Thymus (tissue), 11 donors: Measurements from ENCODE around the gene B4GAT1. TPM values are rescaled to one million over a fixed set of nuclear protein-coding genes. Genes with fewer than 3 reads are reported as not detected.
"Not testable (repeated sequence)": the region's sequence is repeated elsewhere in the genome, so short reads cannot be mapped to it uniquely, and the experiment has no call there.

Source experiments
- DNase-seq, 9 donors: peaks; one replicate each; pipeline ENCODE4 v3.0.0-alpha.2; 2013; ENCODE audit warnings: low spot score in 9 of 9, low read depth in 6 of 9, missing footprints in 1 of 9
- H3K27ac ChIP-seq, 2 donors: one replicate each; pipeline ENCODE4 v1.5.1; 2013; ENCODE audit warnings: control low read depth in 1 of 2, low read depth in 1 of 2, low read length in 1 of 2, mild to moderate bottlenecking in 1 of 2, moderate library complexity in 1 of 2
- H3K27me3 ChIP-seq, 2 donors: one replicate each; pipeline ENCODE4 v1.5.1; 2013; ENCODE audit warnings: low read length in 1 of 2; ENCODE audit not compliant: control insufficient read depth in 2 of 2, insufficient read depth in 1 of 2
- H3K36me3 ChIP-seq, 2 donors: one replicate each; pipeline ENCODE4 v1.5.1; 2013; ENCODE audit warnings: low read length in 1 of 2, mild to moderate bottlenecking in 1 of 2, moderate library complexity in 1 of 2; ENCODE audit not compliant: control insufficient read depth in 2 of 2, insufficient read depth in 2 of 2
- H3K4me1 ChIP-seq, 2 donors: one replicate each; pipeline ENCODE4 v1.5.1; 2013; ENCODE audit warnings: low read length in 2 of 2; ENCODE audit not compliant: control insufficient read depth in 2 of 2, insufficient read depth in 2 of 2
- H3K4me3 ChIP-seq, 2 donors: one replicate each; pipeline ENCODE4 v1.5.1; 2013; ENCODE audit warnings: low read length in 2 of 2, control low read depth in 1 of 2, mild to moderate bottlenecking in 1 of 2
- H3K9me3 ChIP-seq, 2 donors: one replicate each; pipeline ENCODE4 v1.5.1; 2013; ENCODE audit warnings: low read length in 1 of 2, mild to moderate bottlenecking in 1 of 2; ENCODE audit not compliant: control insufficient read depth in 2 of 2, insufficient read depth in 1 of 2
- WGBS: extraction: QIAGEN DNeasy Blood & Tissue Kit; methylation state at CpG from one replicate; pipeline ENCODE4 v1.1.7; 2013; 5-methylcytosine and 5-hydroxymethylcytosine counted together
- polyA plus RNA-seq: library from polyadenylated mRNA; stranded (reverse); fragments of 200-250 nt; gene quantifications from one replicate; pipeline ENCODE4 v1.2.3, GENCODE V29; 2013
- total RNA-seq: library from RNA; stranded (reverse); fragments of 120-200 nt; gene quantifications from one replicate; pipeline ENCODE4 v1.2.4, GENCODE V29; 2013
- donor health status: healthy.

Gene B4GAT1
- total and polyA plus RNA-seq, 2 donors = 9.9 to 10.3 TPM

DNA sequence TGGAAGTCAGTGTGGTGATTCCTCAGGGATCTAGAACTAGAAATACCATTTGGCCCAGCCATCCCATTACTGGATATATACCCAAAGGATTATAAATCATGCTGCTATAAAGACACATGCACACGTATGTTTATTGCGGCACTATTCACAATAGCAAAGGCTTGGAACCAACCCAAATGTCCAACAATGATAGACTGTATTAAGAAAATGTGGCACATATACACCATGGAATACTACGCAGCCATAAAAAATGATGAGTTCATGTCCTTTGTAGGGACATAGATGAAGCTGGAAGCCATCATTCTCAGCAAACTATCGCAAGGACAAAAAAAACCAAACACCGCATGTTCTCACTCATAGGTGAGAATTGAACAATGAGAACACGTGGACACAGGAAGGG, 26.7 kb downstream of the B4GAT1 start:
- not testable (repeated sequence) for H3K36me3 ChIP-seq, H3K4me3 ChIP-seq, H3K27ac ChIP-seq, H3K27me3 ChIP-seq, DNase-seq
- 95% methylated on average over 6 of the region's 6 CpGs for WGBS
- Histone ChIP-seq H3K4me1 (peaks cover 38 to 72% of the 10 kb centered on the region in 2 donors), H3K9me3 (peaks cover 0 to 25% of the 10 kb centered on the region in 2 donors)

DNA sequence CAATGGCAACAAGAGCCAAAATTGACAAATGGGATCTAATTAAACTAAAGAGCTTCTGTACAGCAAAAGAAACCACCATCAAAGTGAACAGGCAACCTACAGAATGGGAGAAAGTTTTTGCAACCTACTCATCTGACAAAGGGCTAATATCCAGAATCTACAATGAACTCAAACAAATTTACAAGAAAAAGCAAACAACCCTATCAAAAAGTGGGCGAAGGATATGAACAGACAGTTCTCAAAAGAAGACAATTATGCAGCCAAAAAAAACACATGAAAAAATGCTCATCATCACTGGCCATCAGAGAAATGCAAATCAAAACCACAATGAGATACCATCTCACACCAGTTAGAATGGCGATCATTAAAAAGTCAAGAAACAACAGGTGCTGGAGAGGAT, 27.1 kb downstream of the B4GAT1 start:
- Histone ChIP-seq H3K9me3 (peaks cover 0 to 23% of the 10 kb centered on the region in 2 donors), H3K4me1 (peaks cover 33 to 72% of the 10 kb centered on the region in 2 donors)
- H3K27ac ChIP-seq, H3K4me3 ChIP-seq, DNase-seq, H3K27me3 ChIP-seq, H3K36me3 ChIP-seq: not testable (repeated sequence)
- WGBS = 95% methylated on average over 1 of the region's 2 CpGs

DNA sequence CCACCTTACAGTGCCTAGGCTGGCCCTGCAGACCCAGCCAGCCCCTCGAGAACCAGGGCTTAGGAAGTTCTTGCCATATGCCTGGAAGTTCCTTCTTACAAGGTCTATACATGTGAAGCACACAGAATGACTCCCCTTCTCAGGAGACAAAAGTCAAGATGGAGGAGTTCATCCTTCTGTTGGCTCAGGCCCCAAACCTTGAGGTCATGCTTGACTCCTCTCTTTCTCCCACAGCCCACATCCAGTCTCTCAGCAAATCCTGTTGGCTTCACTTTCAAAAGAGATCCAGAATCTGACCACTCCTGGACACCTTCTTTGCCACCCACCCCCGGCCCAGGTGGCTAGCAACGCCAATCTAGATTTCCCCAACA, 28.8 kb downstream of the B4GAT1 start:
- H3K27me3 ChIP-seq = peaks cover 0 to 2% of the 10 kb centered on the region in 2 donors
- H3K4me1 ChIP-seq = peaks cover 37 to 77% of the 10 kb centered on the region in 2 donors
- H3K27ac ChIP-seq = peak overlapping the region; percentile 99 to 100
- H3K36me3 ChIP-seq = no peaks in the 10 kb centered on the region
- peaks cover 0 to 17% of the 10 kb centered on the region in 2 donors for H3K9me3 ChIP-seq
- DNase-seq = no peak
- peak overlapping the region in 1 of 2 donors; percentile 43 for H3K4me3 ChIP-seq
- WGBS = 67% methylated on average over 3 of the region's 3 CpGs

DNA sequence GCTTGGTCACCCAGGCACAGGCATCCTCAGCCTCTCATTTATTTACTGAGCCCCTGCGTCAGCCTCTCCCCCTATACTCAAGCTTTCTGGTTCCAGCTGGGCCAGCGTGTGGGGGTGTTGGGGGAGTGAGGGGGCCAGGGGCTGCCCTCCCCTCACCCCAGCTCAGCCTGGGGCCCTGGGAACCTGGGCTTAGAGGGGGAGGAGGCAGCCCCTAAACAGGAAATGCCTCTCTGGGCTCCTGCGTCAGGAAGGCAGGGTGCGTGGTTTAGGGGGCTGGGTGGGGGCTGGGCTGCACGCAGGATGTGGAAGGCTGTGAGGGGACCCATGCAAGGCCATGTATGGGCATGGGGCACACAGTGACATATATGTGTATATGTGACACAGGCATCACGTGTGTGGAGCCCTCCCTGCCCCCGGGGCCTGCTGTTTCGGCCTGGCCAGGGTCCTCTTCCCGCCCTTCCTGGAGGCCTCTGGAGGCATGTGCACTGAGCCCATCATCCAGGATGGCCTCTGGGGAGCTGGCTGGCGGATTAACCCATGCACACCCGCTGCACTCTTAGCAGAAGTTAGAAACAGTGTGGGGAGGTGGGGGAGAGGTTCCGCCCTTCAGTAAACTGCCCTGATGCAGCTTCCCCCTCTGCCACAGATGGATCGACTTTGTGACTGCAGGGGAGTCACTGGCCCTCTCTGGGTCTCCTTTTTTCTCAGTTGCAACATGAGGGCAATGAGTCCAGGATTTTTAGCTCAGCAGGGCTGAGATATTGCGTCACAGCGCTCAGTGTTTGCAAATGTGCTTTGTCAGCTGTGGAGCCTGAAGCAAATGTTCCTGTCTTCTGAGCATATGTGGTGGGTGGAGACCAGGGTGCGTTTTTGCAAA, 29.5 kb downstream of the B4GAT1 start:
- Histone ChIP-seq H3K4me1 (peaks cover 44 to 81% of the 10 kb centered on the region in 2 donors), H3K27ac (peak overlapping the region; percentile 99 to 100), H3K36me3 (no peaks in the 10 kb centered on the region), H3K4me3 (peak overlapping the region; percentile 41 to 43), H3K9me3 (peaks cover 0 to 18% of the 10 kb centered on the region in 2 donors), H3K27me3 (peaks cover 0 to 2% of the 10 kb centered on the region in 2 donors)
- peak; percentile 85 to 97 (median 93) for DNase-seq
- 12% methylated on average over 16 of the region's 16 CpGs for WGBS

DNA sequence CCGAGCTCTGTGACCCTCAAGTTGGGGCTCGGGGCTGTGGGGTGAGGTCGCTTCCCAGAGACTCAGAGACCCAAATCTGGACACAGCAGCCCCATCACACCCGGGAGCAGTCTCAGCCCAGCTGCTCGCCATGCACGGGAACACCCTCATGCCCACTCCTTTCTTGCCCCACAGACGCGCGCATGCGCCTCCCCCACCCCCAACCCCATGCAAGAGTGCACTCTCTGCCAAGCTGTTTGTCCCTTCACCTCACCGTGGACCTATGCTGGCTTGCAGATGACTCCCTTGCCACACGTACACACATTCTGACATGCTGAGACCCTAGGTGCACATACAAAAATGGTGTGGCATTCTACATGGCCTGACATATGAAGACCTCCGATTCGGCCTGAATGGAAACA, 30.1 kb downstream of the B4GAT1 start:
- WGBS = 4% methylated on average over 14 of the region's 14 CpGs
- Histone ChIP-seq H3K4me1 (peaks cover 44 to 78% of the 10 kb centered on the region in 2 donors), H3K27ac (peak overlapping the region; percentile 99 to 100), H3K9me3 (peaks cover 0 to 15% of the 10 kb centered on the region in 2 donors), H3K27me3 (peaks cover 0 to 2% of the 10 kb centered on the region in 2 donors), H3K4me3 (peak overlapping the region; percentile 41 to 43), H3K36me3 (no peaks in the 10 kb centered on the region)
- DNase-seq = peak in 8 of 9 donors; percentile 60 to 86 (median 70)

DNA sequence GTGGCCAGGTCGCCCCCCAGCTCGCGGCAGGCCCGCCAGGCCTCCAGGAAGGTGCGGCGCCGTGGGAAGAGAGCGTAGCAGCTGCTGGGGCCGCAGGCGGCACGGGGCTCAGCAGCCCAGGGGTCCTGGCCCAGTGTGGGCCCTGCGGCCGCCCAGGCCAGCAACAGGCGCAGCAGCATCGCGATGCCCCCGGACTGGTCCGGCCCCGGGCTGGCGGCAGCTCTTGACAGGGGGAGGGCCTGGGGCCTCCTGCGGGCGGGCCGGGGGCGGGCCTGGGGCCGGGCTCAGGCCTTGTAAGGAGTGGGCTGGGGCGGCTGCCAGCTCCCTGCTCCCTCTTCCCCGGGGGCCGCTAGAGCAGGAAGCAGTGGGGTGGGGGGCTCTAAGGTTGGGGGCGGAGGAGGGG, 30.6 kb downstream of the B4GAT1 start, which contains the start of gene CD248:
Gene CD248 (minus strand): TSS at position 196 of the 403 bp plus-strand sequence. CDS start 17 bp downstream, at position 179.
- no peaks in the 10 kb centered on the region for H3K36me3 ChIP-seq
- peaks cover 0 to 14% of the 10 kb centered on the region in 2 donors for H3K9me3 ChIP-seq
- peak in 4 of 9 donors; percentile 49 to 81 (median 62) for DNase-seq
- 31% methylated on average over 29 of the region's 29 CpGs for WGBS
- H3K27ac ChIP-seq = peak within 1 kb of the TSS; percentile 99 to 100
- H3K4me3 ChIP-seq = peak within 1 kb of the TSS; percentile 43 to 50
- peaks cover 0 to 2% of the 10 kb centered on the region in 2 donors for H3K27me3 ChIP-seq
- H3K4me1 ChIP-seq = peaks cover 44 to 78% of the 10 kb centered on the region in 2 donors

DNA sequence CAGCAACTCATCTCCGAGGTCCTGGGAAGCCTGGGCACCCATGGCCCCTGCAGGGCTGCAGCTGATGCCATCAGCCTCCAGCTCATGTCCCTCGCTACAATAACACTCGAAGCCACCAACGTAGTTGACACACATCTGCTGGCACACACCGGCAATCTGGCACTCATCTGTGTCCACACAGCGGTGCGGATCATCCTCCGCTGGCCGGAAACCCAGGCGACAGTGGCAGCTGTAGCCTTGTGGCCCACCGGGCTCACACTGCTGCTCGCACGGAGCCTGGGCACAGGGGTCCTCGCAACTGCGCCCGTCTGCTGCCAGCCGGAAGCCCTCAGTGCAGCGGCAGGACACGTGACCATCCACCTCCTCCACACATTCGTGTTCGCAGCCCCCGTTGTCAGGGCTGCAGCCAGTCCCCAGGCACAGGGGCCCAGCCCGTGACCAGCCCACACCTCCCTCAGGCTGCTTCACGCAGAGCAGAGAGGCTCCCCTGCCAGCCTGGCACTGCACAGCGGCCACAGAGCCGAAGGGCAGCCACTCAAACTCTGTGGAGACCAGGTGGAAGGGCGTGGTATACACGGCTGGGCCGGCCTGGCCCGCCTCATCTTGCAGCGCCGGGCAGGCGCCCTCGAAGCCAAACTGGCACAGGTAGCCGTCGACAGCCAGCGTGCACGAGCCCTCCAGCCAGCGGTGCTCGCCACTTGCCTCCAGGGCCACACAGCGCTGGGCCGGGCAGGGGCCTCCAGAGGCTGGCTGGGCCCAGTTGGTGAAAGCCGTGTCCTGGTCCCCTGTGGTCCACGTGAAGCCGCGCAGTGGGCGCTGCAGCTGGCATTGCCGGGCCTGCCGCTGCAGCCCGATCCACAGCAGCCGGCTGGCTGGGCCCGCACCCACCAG, 31.3 kb downstream of the B4GAT1 start:
- Histone ChIP-seq H3K4me1 (peaks cover 44 to 81% of the 10 kb centered on the region in 2 donors), H3K9me3 (peaks cover 0 to 14% of the 10 kb centered on the region in 2 donors), H3K4me3 (peak overlapping the region; percentile 43 to 50), H3K36me3 (no peaks in the 10 kb centered on the region), H3K27ac (peak overlapping the region; percentile 99 to 100), H3K27me3 (peaks cover 0 to 2% of the 10 kb centered on the region in 2 donors)
- 95% methylated on average over 52 of the region's 52 CpGs for whole genome bisulfite sequencing
- no peak for DNase-seq

DNA sequence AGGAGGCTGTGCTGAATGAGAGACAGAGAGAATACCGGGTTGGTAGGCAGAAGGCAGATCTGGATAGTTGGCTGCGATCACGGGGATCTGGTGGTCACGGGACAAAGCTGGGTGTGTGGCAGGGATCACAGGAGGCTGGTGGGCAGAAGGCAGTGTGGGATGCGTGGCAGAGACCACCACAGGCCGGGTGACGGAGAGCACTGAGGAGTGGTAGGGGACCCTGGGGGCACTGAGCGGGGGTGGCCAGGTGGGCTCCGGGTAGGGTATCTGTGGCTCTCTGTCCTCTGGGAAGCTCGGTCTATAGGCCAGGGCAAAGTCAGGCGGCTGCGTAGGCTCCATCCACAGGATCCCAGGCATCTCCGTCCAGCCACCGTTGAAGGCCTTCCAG, 31.9 kb downstream of the B4GAT1 start:
- peaks cover 44 to 83% of the 10 kb centered on the region in 2 donors for H3K4me1 ChIP-seq
- 97% methylated on average over 14 of the region's 14 CpGs for WGBS
- H3K9me3 ChIP-seq = peaks cover 0 to 14% of the 10 kb centered on the region in 2 donors
- peaks cover 0 to 2% of the 10 kb centered on the region in 2 donors for H3K27me3 ChIP-seq
- peak overlapping the region in 1 of 2 donors; percentile 50 for H3K4me3 ChIP-seq
- H3K27ac ChIP-seq = peak overlapping the region; percentile 20 to 99
- no peaks in the 10 kb centered on the region for H3K36me3 ChIP-seq
- no peak for DNase-seq
